ENCODE measurements around the gene RHOH. TPM values are rescaled to one million over a fixed set of nuclear protein-coding genes. Genes with fewer than 3 reads are reported as not detected.

RHOH gene
- total and polyA plus RNA-seq, 2 donors, result 71.2 to 109 TPM

Other genes with a start within 250 kb of the RHOH start
- gene PDS5A, start 219.1 kb upstream of the RHOH start, total RNA-seq, result 60.7 TPM
- 40.0 TPM for gene PDS5A, start 219.1 kb upstream of the RHOH start, polyA plus RNA-seq
- gene N4BP2, start 140.2 kb upstream of the RHOH start, total RNA-seq, result 25.3 TPM
- gene N4BP2, start 140.2 kb upstream of the RHOH start, polyA plus RNA-seq, result 7.7 TPM
- gene CHRNA9, start 138.3 kb downstream of the RHOH start, total RNA-seq, result 0.99 TPM
- 0.68 TPM for gene CHRNA9, start 138.3 kb downstream of the RHOH start, polyA plus RNA-seq

All from thymus (tissue), 2 donors.